SK-N-SH (cell line): Measurements from ENCODE around the gene PRDM15. TPM values are rescaled to one million over a fixed set of nuclear protein-coding genes. Genes with fewer than 3 reads are reported as not detected.

ENCODE experiments used
- CTCF ChIA-PET: fragments of 300-600, 350-600 bp; formaldehyde crosslinking; extraction: SDS; loops from one replicate; lab custom pipeline; 2021; lab: Yijun Ruan, JAX
- POLR2A ChIA-PET: fragments of 350-600 bp; sonication (Branson Sonifier 250); formaldehyde crosslinking; extraction: SDS; loops from one replicate; lab custom pipeline; 2020; ENCODE audit warnings: antibody characterized with exemption, inconsistent platforms; lab: Yijun Ruan, JAX
- DNase-seq: peaks from one replicate; pipeline ENCODE4 v3.0.0; 2012
- H2AFZ ChIP-seq: fragments of 200-600 bp; sonication (generic); 2 replicates; pipeline ENCODE4 v1.8.1; 2016; ENCODE audit warnings: antibody characterized with exemption, mild to moderate bottlenecking, low read depth
- H3F3A ChIP-seq: fragments of 200-600 bp; sonication (generic); replicated peaks from 2 replicates; pipeline ENCODE3; 2016; ENCODE audit warnings: antibody characterized with exemption, mild to moderate bottlenecking; ENCODE audit not compliant: insufficient read depth
- H3K27ac ChIP-seq, 2 experiments: fragments of 200-500 bp in 1 of 2; fragments of 200-600 bp in 1 of 2; sonication (Bioruptor generic) in 1 of 2; sonication (generic), shearing (Covaris generic) in 1 of 2; 2 replicates each; pipeline versions ENCODE4 v1.5.1 to v1.6.1; 2014 to 2016; ENCODE audit warnings: low read depth in 2 of 2, inconsistent platforms in 1 of 2, low read length in 1 of 2, mild to moderate bottlenecking in 1 of 2, mixed read lengths in 1 of 2
- H3K27me3 ChIP-seq: fragments of 200-600 bp; sonication (generic), shearing (Covaris generic); 2 replicates; pipeline ENCODE4 v1.6.1; 2016; ENCODE audit warnings: mixed run types; ENCODE audit not compliant: insufficient read depth
- H3K36me3 ChIP-seq, 2 experiments: fragments of 200-500 bp in 1 of 2; fragments of 200-600 bp in 1 of 2; sonication (Bioruptor generic) in 1 of 2; sonication (generic) in 1 of 2; replicated peaks in 1 of 2; 2 replicates each; pipeline versions ENCODE3 to v1.5.1; 2014 to 2016; ENCODE audit warnings: low read length in 1 of 2, mild to moderate bottlenecking in 1 of 2; ENCODE audit not compliant: insufficient read depth in 2 of 2, control insufficient read depth in 1 of 2
- H3K4me1 ChIP-seq, 2 experiments: fragments of 200-500 bp in 1 of 2; fragments of 200-600 bp in 1 of 2; sonication (Bioruptor generic) in 1 of 2; sonication (generic), shearing (Covaris generic) in 1 of 2; 2 replicates each; pipeline versions ENCODE4 v1.5.1 to v1.6.1; 2014 to 2016; ENCODE audit warnings: low read depth in 1 of 2, low read length in 1 of 2, mixed run types in 1 of 2; ENCODE audit not compliant: insufficient read depth in 2 of 2, control insufficient read depth in 1 of 2
- H3K4me2 ChIP-seq: fragments of 200-600 bp; sonication (generic), shearing (Covaris generic); 2 replicates; pipeline ENCODE4 v1.6.1; 2017; ENCODE audit warnings: mixed run types
- H3K4me3 ChIP-seq, 2 experiments: fragments of 200-500 bp in 1 of 2; fragments of 200-600 bp in 1 of 2; sonication (Bioruptor generic) in 1 of 2; sonication (generic), shearing (Covaris generic) in 1 of 2; 2 replicates each; pipeline versions ENCODE4 v1.5.1 to v1.8.1; 2014 to 2016; ENCODE audit warnings: low read depth in 2 of 2, inconsistent platforms in 1 of 2, low read length in 1 of 2, mild to moderate bottlenecking in 1 of 2, mixed read lengths in 1 of 2, moderate library complexity in 1 of 2
- H3K79me2 ChIP-seq: fragments of 200-600 bp; sonication (generic); 2 replicates; pipeline ENCODE4 v1.8.1; 2017; ENCODE audit warnings: mild to moderate bottlenecking; ENCODE audit not compliant: insufficient read depth
- H3K9ac ChIP-seq: fragments of 200-600 bp; sonication (generic); 2 replicates; pipeline ENCODE4 v1.6.1; 2017; ENCODE audit warnings: mixed run types
- H3K9me2 ChIP-seq: fragments of 200-600 bp; sonication (generic); 2 replicates; pipeline ENCODE4 v1.6.1; 2017; ENCODE audit warnings: mixed run types
- H3K9me3 ChIP-seq: fragments of 200-600 bp; sonication (generic); 2 replicates; pipeline ENCODE4 v1.6.1; 2017; ENCODE audit warnings: mixed run types, mild to moderate bottlenecking, moderate library complexity
- H4K20me1 ChIP-seq: fragments of 200-600 bp; sonication (generic); 2 replicates; pipeline ENCODE4 v1.6.1; 2017; ENCODE audit warnings: mild to moderate bottlenecking, mixed run types; ENCODE audit not compliant: insufficient read depth
- CHD2 ChIP-seq: fragments of 150-350 bp; IDR thresholded peaks from 2 replicates; pipeline ENCODE4 v1.6.1; 2018; ENCODE audit warnings: low read length; ENCODE audit not compliant: partially characterized antibody
- ELF1 ChIP-seq: IDR thresholded peaks from 2 replicates; pipeline ENCODE4 v1.4.0; 2012
- EP300 ChIP-seq, 2 experiments: IDR thresholded peaks; 2 replicates each; pipeline versions ENCODE4 v1.4.0 to v1.6.1; 2012; ENCODE audit warnings: borderline replicate concordance in 1 of 2, low read depth in 1 of 2, low read length in 1 of 2
- FOXM1 ChIP-seq: IDR thresholded peaks from 2 replicates; pipeline ENCODE4 v1.4.0; 2012; ENCODE audit warnings: low read depth, mild to moderate bottlenecking
- GABPA ChIP-seq: IDR thresholded peaks from 2 replicates; pipeline ENCODE4 v1.4.0; 2012; ENCODE audit warnings: low read depth, mild to moderate bottlenecking
- JUND ChIP-seq: IDR thresholded peaks from 2 replicates; pipeline ENCODE4 v1.4.0; 2012
- MEF2A ChIP-seq: IDR thresholded peaks from 2 replicates; pipeline ENCODE4 v1.4.0; 2012; ENCODE audit warnings: low read depth, borderline replicate concordance
- MXI1 ChIP-seq: IDR thresholded peaks from 2 replicates; pipeline ENCODE4 v1.6.1; 2012; ENCODE audit warnings: mild to moderate bottlenecking, low read depth, low read length, improper control_type of control experiment
- NRF1 ChIP-seq: IDR thresholded peaks from 2 replicates; pipeline ENCODE4 v1.6.1; 2012; ENCODE audit warnings: low read depth, mild to moderate bottlenecking, low read length
- POLR2AphosphoS5 ChIP-seq: IDR thresholded peaks from 2 replicates; pipeline ENCODE4 v1.6.1; 2012; ENCODE audit warnings: low read depth, low read length
- RAD21 ChIP-seq: IDR thresholded peaks from 2 replicates; pipeline ENCODE4 v1.6.1; 2012; ENCODE audit warnings: mild to moderate bottlenecking, low read length
- SIN3A ChIP-seq: IDR thresholded peaks from 2 replicates; pipeline ENCODE4 v1.6.1; 2012; ENCODE audit warnings: low read depth, mild to moderate bottlenecking, low read length, moderate library complexity, borderline replicate concordance
- SMC3 ChIP-seq: IDR thresholded peaks from 2 replicates; pipeline ENCODE4 v1.6.1; 2012; ENCODE audit warnings: low read depth, low read length, improper control_type of control experiment
- TCF12 ChIP-seq: IDR thresholded peaks from 2 replicates; pipeline ENCODE4 v1.4.0; 2012
- YY1 ChIP-seq: IDR thresholded peaks from 2 replicates; pipeline ENCODE4 v1.4.0; 2012; ENCODE audit warnings: low read depth, mild to moderate bottlenecking
- WGBS: methylation state at CpG from one replicate; pipeline ENCODE4 v1.1.6; 2017; ENCODE audit warnings: low lambda C conversion rate; 5-methylcytosine and 5-hydroxymethylcytosine counted together
- polyA plus RNA-seq, 3 experiments: library from polyadenylated mRNA; depleted of rRNA; stranded (reverse); fragments of >200 nt; gene quantifications; 2 replicates each; pipeline ENCODE4 v1.2.3, GENCODE V29; 2012
- TF ChIP-seq, protein P1 (sequence below): IDR thresholded peaks from 2 replicates; pipeline ENCODE4 v1.6.1; 2012; ENCODE audit warnings: mild to moderate bottlenecking, low read depth, low read length, moderate library complexity
- TF ChIP-seq, protein P2 (sequence below): fragments of 150-350 bp; IDR thresholded peaks from 2 replicates; pipeline ENCODE4 v1.6.1; 2017; ENCODE audit warnings: antibody characterized with exemption, low read length, low read depth, borderline replicate concordance
- TF ChIP-seq, protein P3 (sequence below): IDR thresholded peaks from 2 replicates; pipeline ENCODE4 v1.4.0; 2012; ENCODE audit warnings: low read depth, borderline replicate concordance
- TF ChIP-seq, protein P4 (sequence below): IDR thresholded peaks from 2 replicates; pipeline ENCODE4 v1.4.0; 2012; ENCODE audit warnings: low read depth
- TF ChIP-seq, protein P5 (sequence below): fragments of 200-600 bp; sonication (generic); IDR thresholded peaks from 2 replicates; pipeline ENCODE4 v1.6.1; 2017; ENCODE audit warnings: antibody characterized with exemption, mild to moderate bottlenecking, moderate library complexity
- TF ChIP-seq, protein P6 (sequence below): fragments of 150-350 bp; IDR thresholded peaks from 2 replicates; pipeline ENCODE4 v1.6.1; 2016; ENCODE audit warnings: mild to moderate bottlenecking, low read depth, low read length

The PRDM15 gene
- polyA plus RNA-seq, 1 of the 3 experiments (the other 2 are of a cell fraction), result 7.0 TPM

DNA sequence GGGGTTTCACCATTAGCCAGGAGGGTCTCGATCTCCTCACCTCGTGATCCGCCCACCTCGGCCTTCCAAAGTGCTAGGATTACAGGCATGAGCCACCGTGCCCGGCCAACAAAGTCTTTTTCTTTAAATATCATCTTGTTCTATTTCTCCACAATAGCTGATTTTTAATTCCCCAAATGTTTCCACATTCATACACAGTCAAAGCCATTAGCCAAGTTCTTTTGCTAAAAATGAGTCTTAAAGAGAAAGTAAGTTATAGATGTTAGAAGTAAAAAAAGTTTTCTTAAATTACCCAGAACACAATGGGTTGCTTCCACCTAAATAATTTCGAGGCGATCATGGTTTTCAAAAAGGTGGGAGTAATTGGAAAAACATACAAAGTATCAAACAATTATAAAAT lies 44.0 kb upstream of the PRDM15 start (continued):
- TF ChIP-seq, protein P1, sequence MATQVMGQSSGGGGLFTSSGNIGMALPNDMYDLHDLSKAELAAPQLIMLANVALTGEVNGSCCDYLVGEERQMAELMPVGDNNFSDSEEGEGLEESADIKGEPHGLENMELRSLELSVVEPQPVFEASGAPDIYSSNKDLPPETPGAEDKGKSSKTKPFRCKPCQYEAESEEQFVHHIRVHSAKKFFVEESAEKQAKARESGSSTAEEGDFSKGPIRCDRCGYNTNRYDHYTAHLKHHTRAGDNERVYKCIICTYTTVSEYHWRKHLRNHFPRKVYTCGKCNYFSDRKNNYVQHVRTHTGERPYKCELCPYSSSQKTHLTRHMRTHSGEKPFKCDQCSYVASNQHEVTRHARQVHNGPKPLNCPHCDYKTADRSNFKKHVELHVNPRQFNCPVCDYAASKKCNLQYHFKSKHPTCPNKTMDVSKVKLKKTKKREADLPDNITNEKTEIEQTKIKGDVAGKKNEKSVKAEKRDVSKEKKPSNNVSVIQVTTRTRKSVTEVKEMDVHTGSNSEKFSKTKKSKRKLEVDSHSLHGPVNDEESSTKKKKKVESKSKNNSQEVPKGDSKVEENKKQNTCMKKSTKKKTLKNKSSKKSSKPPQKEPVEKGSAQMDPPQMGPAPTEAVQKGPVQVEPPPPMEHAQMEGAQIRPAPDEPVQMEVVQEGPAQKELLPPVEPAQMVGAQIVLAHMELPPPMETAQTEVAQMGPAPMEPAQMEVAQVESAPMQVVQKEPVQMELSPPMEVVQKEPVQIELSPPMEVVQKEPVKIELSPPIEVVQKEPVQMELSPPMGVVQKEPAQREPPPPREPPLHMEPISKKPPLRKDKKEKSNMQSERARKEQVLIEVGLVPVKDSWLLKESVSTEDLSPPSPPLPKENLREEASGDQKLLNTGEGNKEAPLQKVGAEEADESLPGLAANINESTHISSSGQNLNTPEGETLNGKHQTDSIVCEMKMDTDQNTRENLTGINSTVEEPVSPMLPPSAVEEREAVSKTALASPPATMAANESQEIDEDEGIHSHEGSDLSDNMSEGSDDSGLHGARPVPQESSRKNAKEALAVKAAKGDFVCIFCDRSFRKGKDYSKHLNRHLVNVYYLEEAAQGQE, result no peak
- TF ChIP-seq, protein P2, sequence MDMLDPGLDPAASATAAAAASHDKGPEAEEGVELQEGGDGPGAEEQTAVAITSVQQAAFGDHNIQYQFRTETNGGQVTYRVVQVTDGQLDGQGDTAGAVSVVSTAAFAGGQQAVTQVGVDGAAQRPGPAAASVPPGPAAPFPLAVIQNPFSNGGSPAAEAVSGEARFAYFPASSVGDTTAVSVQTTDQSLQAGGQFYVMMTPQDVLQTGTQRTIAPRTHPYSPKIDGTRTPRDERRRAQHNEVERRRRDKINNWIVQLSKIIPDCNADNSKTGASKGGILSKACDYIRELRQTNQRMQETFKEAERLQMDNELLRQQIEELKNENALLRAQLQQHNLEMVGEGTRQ, result no peak
- TF ChIP-seq POLR2AphosphoS5, result no peak
- TF ChIP-seq, protein P3, sequence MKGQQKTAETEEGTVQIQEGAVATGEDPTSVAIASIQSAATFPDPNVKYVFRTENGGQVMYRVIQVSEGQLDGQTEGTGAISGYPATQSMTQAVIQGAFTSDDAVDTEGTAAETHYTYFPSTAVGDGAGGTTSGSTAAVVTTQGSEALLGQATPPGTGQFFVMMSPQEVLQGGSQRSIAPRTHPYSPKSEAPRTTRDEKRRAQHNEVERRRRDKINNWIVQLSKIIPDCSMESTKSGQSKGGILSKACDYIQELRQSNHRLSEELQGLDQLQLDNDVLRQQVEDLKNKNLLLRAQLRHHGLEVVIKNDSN, result no peak
- no peak for TF ChIP-seq TCF12
- no peak for TF ChIP-seq YY1
- TF ChIP-seq SIN3A, result no peak
- TF ChIP-seq RAD21, result no peak

DNA sequence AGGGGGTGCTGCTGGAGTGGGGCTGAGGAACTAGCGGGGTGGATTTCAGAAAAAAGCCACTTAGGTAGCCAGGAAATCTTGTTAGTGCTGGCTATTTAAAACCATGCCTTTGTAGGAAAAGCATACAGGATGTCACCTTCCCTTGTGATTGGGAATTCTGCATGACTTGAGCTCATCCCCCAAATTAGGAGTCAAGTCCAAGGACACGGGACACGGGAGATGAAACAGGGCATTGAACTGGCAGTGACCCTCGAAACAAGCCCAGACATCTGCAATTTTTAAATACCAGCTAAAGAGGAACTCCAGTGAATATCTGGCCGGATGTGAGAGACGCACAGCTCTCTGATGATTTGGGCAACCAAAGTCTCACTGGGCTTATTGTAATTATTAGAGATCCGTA lies 41.9 kb upstream of the PRDM15 start:
- H3K4me1 ChIP-seq, result peaks cover 0 to 5% of the 10 kb centered on the region in 2 experiments; a peak in 2 of 4 replicates
- H3K27ac ChIP-seq, result no peak overlapping the region
- no peaks in the 10 kb centered on the region for H4K20me1 ChIP-seq
- POLR2A ChIA-PET, result no interaction called here
- DNase-seq, result no peak
- no peaks in the 10 kb centered on the region for H3K27me3 ChIP-seq
- no peaks in the 10 kb centered on the region for H3K9me2 ChIP-seq
- H3K9me3 ChIP-seq, result no peaks in the 10 kb centered on the region
- H3K36me3 ChIP-seq, result peaks cover 2 to 17% of the 10 kb centered on the region in 2 experiments
- H3K9ac ChIP-seq, result no peak overlapping the region
- peaks cover 6% of the 10 kb centered on the region; the same call in 1 of the 2 replicates for H3K79me2 ChIP-seq
- 84% methylated on average over 7 of the region's 7 CpGs for WGBS
- no peak overlapping the region for H3K4me2 ChIP-seq
- CTCF ChIA-PET, result interaction anchor here (0.7 kb wide), 1 partner anchor 19 kb away, joined by 3 read pairs; no protein-coding TSS in a partner anchor
- no peak overlapping the region for H3K4me3 ChIP-seq
- no peaks in the 10 kb centered on the region for H3F3A ChIP-seq
- no peak overlapping the region for H2AFZ ChIP-seq
- no peak for TF ChIP-seq CHD2
- no peak for TF ChIP-seq SMC3
- TF ChIP-seq, protein P4, sequence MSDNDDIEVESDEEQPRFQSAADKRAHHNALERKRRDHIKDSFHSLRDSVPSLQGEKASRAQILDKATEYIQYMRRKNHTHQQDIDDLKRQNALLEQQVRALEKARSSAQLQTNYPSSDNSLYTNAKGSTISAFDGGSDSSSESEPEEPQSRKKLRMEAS, result no peak
- TF ChIP-seq, protein P1, result no peak
- no peak for TF ChIP-seq NRF1
- no peak for TF ChIP-seq JUND
- no peak for TF ChIP-seq ELF1
- no peak for TF ChIP-seq EP300 (IDR thresholded peaks at IDR 0.05; ENCODE audit: borderline replicate concordance in 1 of 2, low read depth in 1 of 2, low read length in 1 of 2)
- TF ChIP-seq, protein P5, sequence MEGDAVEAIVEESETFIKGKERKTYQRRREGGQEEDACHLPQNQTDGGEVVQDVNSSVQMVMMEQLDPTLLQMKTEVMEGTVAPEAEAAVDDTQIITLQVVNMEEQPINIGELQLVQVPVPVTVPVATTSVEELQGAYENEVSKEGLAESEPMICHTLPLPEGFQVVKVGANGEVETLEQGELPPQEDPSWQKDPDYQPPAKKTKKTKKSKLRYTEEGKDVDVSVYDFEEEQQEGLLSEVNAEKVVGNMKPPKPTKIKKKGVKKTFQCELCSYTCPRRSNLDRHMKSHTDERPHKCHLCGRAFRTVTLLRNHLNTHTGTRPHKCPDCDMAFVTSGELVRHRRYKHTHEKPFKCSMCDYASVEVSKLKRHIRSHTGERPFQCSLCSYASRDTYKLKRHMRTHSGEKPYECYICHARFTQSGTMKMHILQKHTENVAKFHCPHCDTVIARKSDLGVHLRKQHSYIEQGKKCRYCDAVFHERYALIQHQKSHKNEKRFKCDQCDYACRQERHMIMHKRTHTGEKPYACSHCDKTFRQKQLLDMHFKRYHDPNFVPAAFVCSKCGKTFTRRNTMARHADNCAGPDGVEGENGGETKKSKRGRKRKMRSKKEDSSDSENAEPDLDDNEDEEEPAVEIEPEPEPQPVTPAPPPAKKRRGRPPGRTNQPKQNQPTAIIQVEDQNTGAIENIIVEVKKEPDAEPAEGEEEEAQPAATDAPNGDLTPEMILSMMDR, result no peak
- TF ChIP-seq, protein P6, sequence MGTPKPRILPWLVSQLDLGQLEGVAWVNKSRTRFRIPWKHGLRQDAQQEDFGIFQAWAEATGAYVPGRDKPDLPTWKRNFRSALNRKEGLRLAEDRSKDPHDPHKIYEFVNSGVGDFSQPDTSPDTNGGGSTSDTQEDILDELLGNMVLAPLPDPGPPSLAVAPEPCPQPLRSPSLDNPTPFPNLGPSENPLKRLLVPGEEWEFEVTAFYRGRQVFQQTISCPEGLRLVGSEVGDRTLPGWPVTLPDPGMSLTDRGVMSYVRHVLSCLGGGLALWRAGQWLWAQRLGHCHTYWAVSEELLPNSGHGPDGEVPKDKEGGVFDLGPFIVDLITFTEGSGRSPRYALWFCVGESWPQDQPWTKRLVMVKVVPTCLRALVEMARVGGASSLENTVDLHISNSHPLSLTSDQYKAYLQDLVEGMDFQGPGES, result no peak
- TF ChIP-seq MEF2A, result no peak
- TF ChIP-seq GABPA, result no peak
- no peak for TF ChIP-seq FOXM1
- TF ChIP-seq MXI1, result no peak
